NCI-H2107 treated with DMSO at 0.1 percent for 48 hours (cell line): Measurements from ENCODE around the gene GNAO1.
A peak's percentile ranks its signal among the peaks of the same experiment; 100 is the strongest.

Source experiments
- DNase-seq: peaks from one replicate; lab custom pipeline; 2025; ENCODE audit not compliant: unreplicated experiment; lab: John Stamatoyannopoulos, UW

Gene GNAO1

GRCh38 chr16:56197192-56197992, 6.1 kb downstream of the GNAO1 start:
- DNase-seq: no peak

GRCh38 chr16:56198006-56198754, 6.9 kb downstream of the GNAO1 start:
- DNase-seq: no peak

- DNase-seq: no peak
Observed at GRCh38 chr16:56198755-56199114, 7.4 kb downstream of the GNAO1 start.

- no peak for DNase-seq
Observed at GRCh38 chr16:56199164-56199563, 7.9 kb downstream of the GNAO1 start.

GRCh38 chr16:56201030-56201429, 9.7 kb downstream of the GNAO1 start:
- DNase-seq: no peak

GRCh38 chr16:56202036-56202435, 10.7 kb downstream of the GNAO1 start:
- DNase-seq: no peak

- DNase-seq: no peak
Observed at GRCh38 chr16:56203052-56203451, 11.8 kb downstream of the GNAO1 start.

- no peak for DNase-seq
Observed at GRCh38 chr16:56204816-56205215, 13.5 kb downstream of the GNAO1 start.

GRCh38 chr16:56206951-56207350, 15.7 kb downstream of the GNAO1 start:
- no peak for DNase-seq

GRCh38 chr16:56207421-56207820, 16.1 kb downstream of the GNAO1 start:
- DNase-seq: no peak

GRCh38 chr16:56211435-56211981, 20.2 kb downstream of the GNAO1 start:
- peak; percentile 19 for DNase-seq

- DNase-seq: no peak
Observed at GRCh38 chr16:56212144-56212543, 20.9 kb downstream of the GNAO1 start.

GRCh38 chr16:56221995-56222394, 30.7 kb downstream of the GNAO1 start:
- DNase-seq: no peak

- DNase-seq: no peak
Observed at GRCh38 chr16:56222474-56222997, 31.2 kb downstream of the GNAO1 start.

- no peak for DNase-seq
Observed at GRCh38 chr16:56225017-56225742, 33.9 kb downstream of the GNAO1 start.

- no peak for DNase-seq
Observed at GRCh38 chr16:56226187-56226586, 34.9 kb downstream of the GNAO1 start.

- DNase-seq: peak; percentile 36
Observed at GRCh38 chr16:56226845-56227525, 35.7 kb downstream of the GNAO1 start.

GRCh38 chr16:56227936-56228335, 36.6 kb downstream of the GNAO1 start:
- no peak for DNase-seq

- no peak for DNase-seq
Observed at GRCh38 chr16:56228476-56228875, 37.2 kb downstream of the GNAO1 start.

GRCh38 chr16:56233795-56234566, 42.7 kb downstream of the GNAO1 start:
- no peak for DNase-seq
